ENCODE measurements around the gene ITGAL. TPM values are rescaled to one million over a fixed set of nuclear protein-coding genes. Genes with fewer than 3 reads are reported as not detected.

ITGAL gene
- total RNA-seq, 1 donor: 0.36 TPM

DNA sequence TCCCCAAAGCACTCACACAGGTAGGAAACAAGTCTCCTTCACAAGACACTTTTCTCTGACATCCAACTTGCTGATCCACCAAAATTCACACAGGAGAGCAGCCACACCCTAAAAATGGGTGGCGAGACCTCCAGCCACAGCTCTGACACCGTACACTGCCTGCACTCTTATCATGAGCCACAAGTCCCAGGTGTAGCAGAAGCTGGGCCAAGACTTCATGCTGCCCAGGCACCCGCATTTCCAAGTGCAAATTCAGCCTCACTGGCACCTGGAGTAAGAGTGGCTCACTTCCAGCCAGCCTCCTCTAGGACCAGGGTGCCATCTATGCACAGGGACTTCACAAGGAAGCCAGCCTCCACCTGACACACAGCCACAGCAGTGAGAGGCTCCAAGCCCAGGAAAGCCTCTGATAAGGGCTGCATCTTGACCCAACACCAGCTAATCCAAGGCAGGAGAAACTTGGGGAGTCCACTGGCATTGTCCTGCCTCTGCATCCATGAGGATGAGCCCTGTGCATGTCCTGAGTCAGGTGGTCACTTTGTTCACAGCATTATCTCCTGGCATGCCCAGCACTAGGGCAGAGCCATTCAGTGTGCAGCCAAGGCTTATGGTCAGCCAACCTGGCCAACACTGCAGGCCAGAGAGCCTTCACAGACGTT lies 56.4 kb downstream of the ITGAL start:
- H3K36me3 ChIP-seq (ENCODE audit: insufficient read depth, low read length): peaks cover 27% of the 10 kb centered on the region
- peaks cover 10% of the 10 kb centered on the region for H3K79me2 ChIP-seq (ENCODE audit: insufficient read depth, low read length)
- no peak overlapping the region for H3K4me2 ChIP-seq (ENCODE audit: insufficient read depth, low read length)
- peak; percentile 79 for DNase-seq (ENCODE audit: insufficient read length, low spot score, missing footprints)
- no peaks in the 10 kb centered on the region for H3K27me3 ChIP-seq (ENCODE audit: insufficient read depth, low read length)
- H4K20me1 ChIP-seq (ENCODE audit: insufficient read depth, low read length): no peaks in the 10 kb centered on the region
- no peak overlapping the region for H3K27ac ChIP-seq (ENCODE audit: low read depth, low read length)
- H2AFZ ChIP-seq (ENCODE audit: low read length): no peak overlapping the region
- no peak overlapping the region for H3K4me3 ChIP-seq (ENCODE audit: insufficient read depth, low read length)
- TF ChIP-seq, protein P1, sequence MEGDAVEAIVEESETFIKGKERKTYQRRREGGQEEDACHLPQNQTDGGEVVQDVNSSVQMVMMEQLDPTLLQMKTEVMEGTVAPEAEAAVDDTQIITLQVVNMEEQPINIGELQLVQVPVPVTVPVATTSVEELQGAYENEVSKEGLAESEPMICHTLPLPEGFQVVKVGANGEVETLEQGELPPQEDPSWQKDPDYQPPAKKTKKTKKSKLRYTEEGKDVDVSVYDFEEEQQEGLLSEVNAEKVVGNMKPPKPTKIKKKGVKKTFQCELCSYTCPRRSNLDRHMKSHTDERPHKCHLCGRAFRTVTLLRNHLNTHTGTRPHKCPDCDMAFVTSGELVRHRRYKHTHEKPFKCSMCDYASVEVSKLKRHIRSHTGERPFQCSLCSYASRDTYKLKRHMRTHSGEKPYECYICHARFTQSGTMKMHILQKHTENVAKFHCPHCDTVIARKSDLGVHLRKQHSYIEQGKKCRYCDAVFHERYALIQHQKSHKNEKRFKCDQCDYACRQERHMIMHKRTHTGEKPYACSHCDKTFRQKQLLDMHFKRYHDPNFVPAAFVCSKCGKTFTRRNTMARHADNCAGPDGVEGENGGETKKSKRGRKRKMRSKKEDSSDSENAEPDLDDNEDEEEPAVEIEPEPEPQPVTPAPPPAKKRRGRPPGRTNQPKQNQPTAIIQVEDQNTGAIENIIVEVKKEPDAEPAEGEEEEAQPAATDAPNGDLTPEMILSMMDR (IDR thresholded peaks at IDR 0.05; ENCODE audit: extremely low read depth, low read depth, low read length): no peak
- H3K4me1 ChIP-seq (ENCODE audit: insufficient read depth, low read length): peaks cover 6% of the 10 kb centered on the region
- H3K9me3 ChIP-seq (ENCODE audit: low read depth, low read length): no peaks in the 10 kb centered on the region

- Histone ChIP-seq H3K27me3 (ENCODE audit: insufficient read depth, low read length) (no peaks in the 10 kb centered on the region), H3K79me2 (ENCODE audit: insufficient read depth, low read length) (peaks cover 18% of the 10 kb centered on the region), H3K4me2 (ENCODE audit: insufficient read depth, low read length) (no peak overlapping the region), H4K20me1 (ENCODE audit: insufficient read depth, low read length) (no peaks in the 10 kb centered on the region), H3K27ac (ENCODE audit: low read depth, low read length) (no peak overlapping the region), H3K36me3 (ENCODE audit: insufficient read depth, low read length) (peaks cover 17% of the 10 kb centered on the region), H3K4me3 (ENCODE audit: insufficient read depth, low read length) (no peak overlapping the region), H2AFZ (ENCODE audit: low read length) (no peak overlapping the region), H3K4me1 (ENCODE audit: insufficient read depth, low read length) (peaks cover 8% of the 10 kb centered on the region), H3K9me3 (ENCODE audit: low read depth, low read length) (no peaks in the 10 kb centered on the region)
- TF ChIP-seq, protein P1 (IDR thresholded peaks at IDR 0.05; ENCODE audit: extremely low read depth, low read depth, low read length): no peak
- no peak for DNase-seq (ENCODE audit: insufficient read length, low spot score, missing footprints)
Measured at GRCh38 chr16:30530163-30531037, 57.9 kb downstream of the ITGAL start.

- no peak overlapping the region for H3K4me2 ChIP-seq (ENCODE audit: insufficient read depth, low read length)
Measured at GRCh38 chr16:30532285-30533145, 60.0 kb downstream of the ITGAL start.

More at GRCh38 chr16:30532285-30533145, 60.0 kb downstream of the ITGAL start:
- H4K20me1 ChIP-seq (ENCODE audit: insufficient read depth, low read length): no peaks in the 10 kb centered on the region
- H3K36me3 ChIP-seq (ENCODE audit: insufficient read depth, low read length): peaks cover 17% of the 10 kb centered on the region
- no peaks in the 10 kb centered on the region for H3K9me3 ChIP-seq (ENCODE audit: low read depth, low read length)
- H2AFZ ChIP-seq (ENCODE audit: low read length): no peak overlapping the region
- DNase-seq (ENCODE audit: insufficient read length, low spot score, missing footprints): no peak
- H3K4me3 ChIP-seq (ENCODE audit: insufficient read depth, low read length): no peak overlapping the region
- no peaks in the 10 kb centered on the region for H3K27me3 ChIP-seq (ENCODE audit: insufficient read depth, low read length)
- TF ChIP-seq, protein P1 (IDR thresholded peaks at IDR 0.05; ENCODE audit: extremely low read depth, low read depth, low read length): no peak
- H3K79me2 ChIP-seq (ENCODE audit: insufficient read depth, low read length): peaks cover 21% of the 10 kb centered on the region
- H3K27ac ChIP-seq (ENCODE audit: low read depth, low read length): no peak overlapping the region
- peaks cover 14% of the 10 kb centered on the region for H3K4me1 ChIP-seq (ENCODE audit: insufficient read depth, low read length)
